Type B pancreatic cell (in vitro differentiated cells): ENCODE data around the gene NIM1K. TPM values are rescaled to one million over a fixed set of nuclear protein-coding genes. Genes with fewer than 3 reads are reported as not detected.
"Not testable (repeated sequence)": the region's sequence is repeated elsewhere in the genome, so short reads cannot be mapped to it uniquely, and the experiment has no call there.

Experiments
- DNase-seq: peaks from one replicate; pipeline ENCODE4 v3.0.0; 2021; ENCODE audit warnings: mixed read lengths; ENCODE audit not compliant: unreplicated experiment; ENCODE audit errors: extremely low spot score
- H3K27ac Mint-ChIP-seq: 2 replicates; pipeline ENCODE4 v1.8.0; 2021; ENCODE audit warnings: mild to moderate bottlenecking, mixed read lengths
- H3K27me3 Mint-ChIP-seq: 2 replicates; pipeline ENCODE4 v1.8.0; 2021; ENCODE audit warnings: mixed read lengths
- H3K36me3 Mint-ChIP-seq: 2 replicates; pipeline ENCODE4 v1.8.0; 2021; ENCODE audit warnings: mixed read lengths
- H3K4me1 Mint-ChIP-seq: one replicate; pipeline ENCODE4 v1.8.0; 2021; ENCODE audit warnings: mixed read lengths; ENCODE audit not compliant: unreplicated experiment
- H3K4me3 Mint-ChIP-seq: 2 replicates; pipeline ENCODE4 v1.8.0; 2021; ENCODE audit warnings: mild to moderate bottlenecking, mixed read lengths
- H3K9me3 Mint-ChIP-seq: 2 replicates; pipeline ENCODE4 v1.8.0; 2021; ENCODE audit warnings: mixed read lengths
- CTCF ChIP-seq: fragments of 200-600 bp; sonication (generic); conservative IDR thresholded peaks from 2 replicates; pipeline ENCODE4 v1.5.0; 2021; ENCODE audit warnings: antibody characterized with exemption, mild to moderate bottlenecking
- total RNA-seq: library from RNA; stranded (reverse); gene quantifications from 2 replicates; pipeline ENCODE4 v1.2.1, GENCODE V29; 2021; ENCODE audit warnings: low replicate concordance

Gene NIM1K
- total RNA-seq, 1 donor from 2014 or later, result 0.43 TPM

- no peak overlapping the region for H3K4me3 Mint-ChIP-seq
- no peaks in the 10 kb centered on the region for H3K9me3 Mint-ChIP-seq
- H3K36me3 Mint-ChIP-seq, result peaks cover 20% of the 10 kb centered on the region
- no peaks in the 10 kb centered on the region for H3K27me3 Mint-ChIP-seq
- no peak for DNase-seq
- H3K4me1 Mint-ChIP-seq, result peaks cover 53% of the 10 kb centered on the region
- peak overlapping the region; percentile 41 for H3K27ac Mint-ChIP-seq
- peak; percentile 87 for TF ChIP-seq CTCF
These were observed 114.0 kb downstream of the NIM1K start for GRCh38 chr5:43305948-43306565.

GRCh38 chr5:43306954-43307353 lies 114.9 kb downstream of the NIM1K start:
- peak overlapping the region; percentile 53 for H3K27ac Mint-ChIP-seq
- peaks cover 21% of the 10 kb centered on the region for H3K36me3 Mint-ChIP-seq

GRCh38 chr5:43309122-43309521 lies 117.1 kb downstream of the NIM1K start:
- Mint-ChIP-seq H3K36me3 (peaks cover 5% of the 10 kb centered on the region), H3K27me3 (no peaks in the 10 kb centered on the region), H3K4me3 (peak overlapping the region; percentile 65), H3K9me3 (peaks cover 5% of the 10 kb centered on the region), H3K27ac (peak overlapping the region; percentile 90), H3K4me1 (peaks cover 59% of the 10 kb centered on the region)
- no peak for DNase-seq
- TF ChIP-seq CTCF, result no peak

More at GRCh38 chr5:43306954-43307353, 114.9 kb downstream of the NIM1K start:
- not testable (repeated sequence) for H3K27me3 Mint-ChIP-seq, DNase-seq, H3K9me3 Mint-ChIP-seq, H3K4me3 Mint-ChIP-seq
- H3K4me1 Mint-ChIP-seq, result peaks cover 57% of the 10 kb centered on the region

- Mint-ChIP-seq H3K9me3 (peaks cover 5% of the 10 kb centered on the region), H3K36me3 (peaks cover 4% of the 10 kb centered on the region), H3K27ac (peak overlapping the region; percentile 90), H3K4me3 (peak overlapping the region; percentile 65), H3K4me1 (peaks cover 63% of the 10 kb centered on the region), H3K27me3 (no peaks in the 10 kb centered on the region)
- no peak for DNase-seq
- no peak for TF ChIP-seq CTCF
These were observed 117.6 kb downstream of the NIM1K start for GRCh38 chr5:43309637-43310036.

GRCh38 chr5:43312076-43312661 lies 120.1 kb downstream of the NIM1K start:
- Mint-ChIP-seq H3K27me3 (no peaks in the 10 kb centered on the region), H3K4me3 (peak overlapping the region; percentile 99), H3K36me3 (peaks cover 4% of the 10 kb centered on the region), H3K27ac (peak overlapping the region; percentile 96), H3K9me3 (peaks cover 5% of the 10 kb centered on the region), H3K4me1 (peaks cover 56% of the 10 kb centered on the region)
- no peak for DNase-seq
- TF ChIP-seq CTCF, result no peak

GRCh38 chr5:43312699-43313034 lies 120.6 kb downstream of the NIM1K start:
- no peak for DNase-seq
- Mint-ChIP-seq H3K4me1 (peaks cover 55% of the 10 kb centered on the region), H3K36me3 (peaks cover 4% of the 10 kb centered on the region)

More at GRCh38 chr5:43312699-43313034, 120.6 kb downstream of the NIM1K start:
- no peaks in the 10 kb centered on the region for H3K27me3 Mint-ChIP-seq
- peak; percentile 16 for TF ChIP-seq CTCF
- H3K4me3 Mint-ChIP-seq, result peak overlapping the region; percentile 99
- H3K9me3 Mint-ChIP-seq, result peaks cover 5% of the 10 kb centered on the region
- H3K27ac Mint-ChIP-seq, result peak overlapping the region; percentile 96
